Kidney epithelial cell (primary cell): ENCODE measurements around the gene PCNT. TPM values are rescaled to one million over a fixed set of nuclear protein-coding genes. Genes with fewer than 3 reads are reported as not detected.

Experiments used
- DNase-seq: peaks from one replicate; pipeline ENCODE4 v3.0.0-alpha.2; 2010; ENCODE audit warnings: low read depth
- H3K27me3 ChIP-seq: 2 replicates; pipeline ENCODE4 v1.6.0; 2011; ENCODE audit warnings: low read length; ENCODE audit not compliant: control insufficient read depth, insufficient read depth
- H3K36me3 ChIP-seq: 2 replicates; pipeline ENCODE4 v1.5.1; 2011; ENCODE audit warnings: low read length; ENCODE audit not compliant: control insufficient read depth, insufficient read depth
- H3K4me3 ChIP-seq: 2 replicates; pipeline ENCODE4 v1.5.1; 2011; ENCODE audit warnings: low read depth, mild to moderate bottlenecking, control low read depth, low read length
- CTCF ChIP-seq: IDR thresholded peaks from 2 replicates; pipeline ENCODE4 v1.5.1; 2011; ENCODE audit warnings: mild to moderate bottlenecking, moderate library complexity, low read length, control low read depth, inconsistent platforms; ENCODE audit not compliant: insufficient read depth, poor library complexity, severe bottlenecking
- total RNA-seq: library from RNA; depleted of rRNA; stranded (reverse); fragments of >200 nt; gene quantifications from 2 replicates; pipeline ENCODE4 v1.2.3, GENCODE V29; 2015

PCNT gene
- total RNA-seq, 1 donor from 2014 or later: 22.2 TPM

- H3K36me3 ChIP-seq: no peaks in the 10 kb centered on the region
- no peak for TF ChIP-seq CTCF
- DNase-seq: no peak
- no peak overlapping the region for H3K4me3 ChIP-seq
- no peaks in the 10 kb centered on the region for H3K27me3 ChIP-seq
Measured at GRCh38 chr21:46393451-46393940, 69.5 kb downstream of the PCNT start.

GRCh38 chr21:46393941-46394594, 70.1 kb downstream of the PCNT start:
- DNase-seq: no peak
- H3K27me3 ChIP-seq: no peaks in the 10 kb centered on the region
- H3K36me3 ChIP-seq: no peaks in the 10 kb centered on the region
- TF ChIP-seq CTCF: no peak
- H3K4me3 ChIP-seq: no peak overlapping the region

- Histone ChIP-seq H3K36me3 (no peaks in the 10 kb centered on the region), H3K4me3 (no peak overlapping the region), H3K27me3 (no peaks in the 10 kb centered on the region)
- no peak for DNase-seq
- no peak for TF ChIP-seq CTCF
Measured at GRCh38 chr21:46394595-46395104, 70.7 kb downstream of the PCNT start.

GRCh38 chr21:46397211-46397905, 73.4 kb downstream of the PCNT start:
- DNase-seq: no peak
- Histone ChIP-seq H3K4me3 (no peak overlapping the region), H3K27me3 (no peaks in the 10 kb centered on the region), H3K36me3 (peaks cover 2% of the 10 kb centered on the region)
- TF ChIP-seq CTCF: no peak

GRCh38 chr21:46397993-46398392, 74.0 kb downstream of the PCNT start:
- Histone ChIP-seq H3K4me3 (no peak overlapping the region), H3K36me3 (peaks cover 2% of the 10 kb centered on the region), H3K27me3 (no peaks in the 10 kb centered on the region)
- TF ChIP-seq CTCF: no peak
- no peak for DNase-seq
